GM21619 (cell line): Measurements from ENCODE around the gene POLR3C.
"Not testable (repeated sequence)": the region's sequence is repeated elsewhere in the genome, so short reads cannot be mapped to it uniquely, and the experiment has no call there.

ENCODE experiments used
- ATAC-seq: cut with Tn5 transposase; IDR thresholded peaks from one replicate; pipeline ENCODE4 v1.9.1; 2021; ENCODE audit not compliant: unreplicated experiment

POLR3C gene

DNA sequence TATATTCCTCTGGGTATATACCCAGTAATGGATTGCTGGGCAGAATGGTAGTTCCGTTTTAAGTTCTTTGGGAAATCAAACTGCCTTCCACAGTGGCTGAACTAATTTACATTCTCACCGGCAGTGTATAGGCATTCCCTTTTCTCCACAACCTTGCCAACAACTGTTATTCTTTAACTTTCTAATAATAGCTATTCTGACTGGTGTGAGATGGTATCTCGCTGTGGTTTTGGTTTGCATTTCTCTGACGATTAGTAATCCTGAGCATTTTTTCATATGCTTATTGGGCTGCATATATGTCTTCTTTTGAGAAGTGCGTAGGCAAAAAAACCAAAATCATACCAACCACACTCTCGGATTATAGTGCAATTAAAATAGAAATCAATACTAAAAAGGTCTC lies 5.9 kb upstream of the POLR3C start:
- ATAC-seq: not testable (repeated sequence)

DNA sequence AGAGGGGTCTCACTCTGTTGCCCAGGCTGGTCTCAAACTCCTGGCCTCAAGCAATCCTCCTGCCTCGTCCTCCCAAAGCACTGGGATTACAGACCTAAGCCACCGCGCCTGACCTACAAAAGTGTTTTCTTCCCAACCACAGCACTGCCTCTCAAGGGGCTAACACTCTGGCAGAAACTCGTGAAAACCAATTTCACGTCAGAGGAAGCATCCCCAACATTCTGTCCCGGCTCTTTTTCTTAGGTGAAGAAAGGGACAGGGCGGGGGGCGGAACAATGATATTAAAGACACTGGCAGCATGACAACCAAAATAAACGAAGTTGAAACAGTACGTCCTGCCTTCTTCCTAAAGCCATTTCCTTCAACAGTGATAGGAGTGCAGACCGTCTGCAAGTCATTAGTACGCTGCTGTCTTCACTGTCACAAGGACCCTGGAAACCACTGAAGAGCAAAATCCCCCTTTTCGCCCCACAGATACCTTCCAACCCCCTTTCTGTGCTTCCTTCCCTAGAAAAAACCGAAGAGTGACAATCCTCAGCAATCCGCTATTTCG lies 1.1 kb upstream of the POLR3C start:
- not testable (repeated sequence) for ATAC-seq

DNA sequence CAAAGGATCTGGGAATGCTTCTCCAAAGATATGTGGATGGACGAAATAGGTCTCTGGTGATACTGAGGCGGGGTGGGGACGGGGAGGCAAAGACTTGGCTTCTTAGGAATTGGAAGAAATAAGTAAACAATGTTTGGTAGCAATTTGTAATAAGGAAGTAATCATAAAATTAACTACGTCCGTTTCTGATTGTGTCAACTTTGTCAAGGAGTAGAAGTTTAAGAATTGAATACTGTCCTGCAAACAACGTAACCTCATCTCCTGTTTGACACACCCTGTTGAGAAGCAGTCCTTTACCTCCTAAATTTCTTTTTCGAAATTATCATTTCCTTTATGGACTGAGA lies 471 bp downstream of the POLR3C start:
- ATAC-seq: no peak

DNA sequence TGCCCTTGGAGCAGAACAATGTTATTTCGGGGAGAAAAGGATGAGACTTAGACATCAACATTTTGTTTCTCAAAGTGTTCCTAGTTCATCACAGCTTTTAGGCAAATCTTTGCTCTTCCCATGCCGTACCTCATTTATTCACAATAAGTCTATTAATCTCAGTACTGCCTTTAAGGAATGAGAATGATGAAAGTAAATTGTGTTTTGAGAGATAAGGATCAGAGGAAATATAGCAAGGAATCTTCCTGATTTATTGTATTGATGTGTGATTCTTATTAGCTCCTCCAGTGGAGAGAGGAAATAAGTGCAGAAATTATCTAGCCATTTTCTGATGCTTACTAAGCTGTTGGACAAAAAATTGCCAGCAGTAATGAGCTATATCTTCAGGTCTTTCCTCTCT lies 2.0 kb downstream of the POLR3C start:
- ATAC-seq: no peak

DNA sequence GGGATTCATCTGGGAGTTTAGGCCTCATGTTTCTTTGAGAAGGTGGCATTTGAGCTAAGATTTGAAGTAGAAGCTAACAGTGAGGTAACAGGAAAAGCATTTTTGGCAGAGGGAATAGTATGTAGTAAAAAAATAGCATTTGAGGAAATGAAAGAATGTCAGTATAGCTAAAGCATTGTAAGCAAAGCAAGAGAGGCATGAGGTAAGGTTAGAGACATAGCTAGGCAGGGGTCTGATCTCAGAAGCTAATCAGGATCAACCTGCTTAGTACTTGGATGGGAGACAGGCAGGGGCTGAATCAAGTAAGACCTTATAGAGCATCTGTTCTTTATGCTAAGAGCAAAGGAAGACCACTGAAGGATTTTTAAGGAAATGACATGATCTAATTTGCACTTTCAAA lies 4.0 kb downstream of the POLR3C start:
- no peak for ATAC-seq

DNA sequence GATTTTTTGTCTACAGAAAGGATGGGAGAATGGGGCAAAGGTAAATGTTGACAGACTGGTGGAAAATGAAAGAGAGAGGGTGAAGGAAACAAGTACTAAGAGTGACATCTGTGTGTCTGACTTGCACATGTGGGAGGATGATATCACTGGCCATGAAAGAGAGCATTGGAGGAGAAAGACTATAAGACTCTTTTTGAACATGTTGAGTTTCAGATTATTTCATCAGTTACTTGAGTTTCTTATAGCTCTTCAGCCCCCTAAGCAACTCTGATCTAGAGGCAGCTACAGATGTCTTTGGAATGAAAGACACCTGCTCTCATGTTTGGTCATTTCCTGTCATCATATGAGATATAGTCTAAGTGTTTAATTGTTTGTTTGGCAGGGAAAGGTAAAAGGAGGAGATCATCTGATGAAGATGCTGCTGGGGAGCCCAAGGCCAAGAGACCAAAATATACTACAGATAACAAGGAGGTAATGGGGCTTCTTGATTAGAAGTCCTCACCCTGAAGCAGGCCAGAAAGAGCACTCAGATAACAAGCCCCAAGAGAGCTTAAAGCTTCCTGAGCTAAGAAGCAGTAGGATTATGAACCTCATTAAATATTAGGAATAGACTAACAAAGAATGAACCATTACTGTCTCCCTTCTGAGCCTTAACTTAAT lies 4.5 kb downstream of the POLR3C start:
- ATAC-seq: no peak

DNA sequence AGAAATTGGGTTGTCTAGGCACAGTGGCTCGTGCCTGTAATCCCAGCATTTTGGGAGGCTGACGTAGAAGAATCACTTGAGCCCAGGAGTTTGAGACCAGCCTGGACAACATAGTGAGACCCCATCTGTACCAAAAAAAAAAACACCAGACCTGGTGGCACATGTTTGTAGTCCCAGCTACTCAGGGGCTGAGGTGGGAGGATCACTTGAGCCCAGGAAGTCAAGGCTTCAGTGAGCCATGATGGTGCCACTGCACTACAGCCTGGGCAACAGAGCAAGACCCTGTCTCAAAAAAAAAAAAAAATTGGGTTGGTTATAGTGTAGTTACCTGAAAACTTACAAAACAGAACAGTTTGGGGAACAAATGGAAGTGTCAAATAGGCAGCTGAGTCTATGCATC lies 6.8 kb downstream of the POLR3C start:
- ATAC-seq: not testable (repeated sequence)

DNA sequence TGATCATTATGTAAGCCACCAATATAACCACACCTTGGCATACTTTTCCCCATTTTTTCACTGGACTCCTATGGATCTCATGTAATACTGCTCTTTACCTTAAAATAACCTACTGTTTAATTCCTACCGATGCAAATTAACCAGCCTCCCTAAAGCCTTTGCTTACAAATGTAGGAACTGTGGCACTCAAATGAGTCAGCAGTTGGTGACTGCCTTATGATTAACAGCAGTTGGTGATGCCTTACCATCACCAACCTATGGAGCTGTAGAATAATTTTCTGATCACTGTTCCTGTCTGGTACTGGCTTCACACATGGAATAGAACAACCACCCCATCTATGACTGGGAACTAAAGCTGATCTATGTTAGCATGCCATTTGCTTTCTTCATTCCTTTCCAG lies 13.7 kb downstream of the POLR3C start:
- ATAC-seq: no peak

DNA sequence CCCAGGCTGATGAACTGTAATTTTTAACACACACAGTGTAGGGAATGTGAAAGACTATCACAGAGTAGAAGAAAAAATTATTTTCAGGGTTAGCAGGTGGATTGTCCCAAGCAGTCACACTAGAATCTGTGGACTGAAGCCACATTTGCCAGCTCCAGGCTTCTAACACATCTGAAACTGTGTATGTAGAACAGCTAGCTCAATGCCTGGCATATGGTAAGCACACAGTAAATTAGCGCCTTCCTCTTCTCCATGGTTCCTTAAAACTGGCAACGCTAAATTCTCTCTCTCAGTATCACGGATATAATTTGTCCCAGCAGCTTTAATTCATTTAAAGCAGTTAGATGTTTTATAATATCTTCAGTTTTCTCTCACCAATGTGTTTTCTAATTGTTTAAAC lies 19.0 kb downstream of the POLR3C start:
- no peak for ATAC-seq

DNA sequence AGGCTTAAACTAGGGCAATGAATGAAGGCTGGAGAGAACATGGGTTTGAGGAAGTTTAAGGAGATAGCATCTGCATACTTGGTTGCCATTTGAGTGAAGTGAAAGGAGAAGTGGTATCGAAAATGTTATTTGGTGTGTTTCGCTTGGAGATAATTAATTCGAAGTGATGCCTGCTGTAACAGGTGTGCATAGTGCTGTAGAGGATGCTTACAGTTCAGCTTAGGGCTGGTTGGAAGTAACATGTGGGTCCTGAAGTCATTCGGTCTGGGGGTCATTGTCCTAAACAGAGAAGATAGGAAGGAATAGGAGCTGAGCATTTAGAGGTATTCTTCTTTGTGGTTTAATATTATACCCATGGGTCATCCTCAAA lies 21.1 kb downstream of the POLR3C start:
- peak; percentile 73 for ATAC-seq

DNA sequence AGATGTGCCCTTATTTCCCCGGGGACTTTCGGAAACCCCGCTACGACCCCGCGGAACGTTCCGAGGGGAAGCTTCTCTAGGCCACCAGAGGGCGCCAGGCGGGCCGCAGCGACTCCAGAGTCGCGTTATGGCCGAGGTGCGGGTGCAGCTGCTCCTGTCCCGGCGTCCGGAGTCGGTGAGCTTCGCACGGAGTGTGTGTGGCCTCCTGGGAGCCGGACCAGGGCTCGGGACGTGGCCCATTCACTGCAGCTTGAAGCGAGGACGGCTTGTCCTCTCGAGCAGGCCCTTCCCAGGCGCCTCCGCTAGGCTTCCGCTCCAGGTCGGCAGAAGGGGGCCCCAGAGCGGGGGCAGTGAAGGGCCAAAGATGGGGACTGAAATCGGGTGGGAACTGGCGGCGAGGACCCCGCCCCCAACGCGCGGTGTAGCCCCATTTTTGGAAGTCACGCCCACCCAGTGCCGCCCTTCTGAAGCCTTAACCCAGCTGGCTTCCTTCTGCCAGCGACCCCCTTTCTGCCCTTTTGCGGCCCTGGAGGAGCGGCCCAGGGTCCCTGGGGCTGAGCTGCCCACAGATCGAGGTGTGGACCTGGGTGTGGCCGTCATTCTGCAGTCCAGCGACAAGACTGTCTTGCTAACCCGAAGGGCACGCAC lies 21.6 kb downstream of the POLR3C start, which contains the start of gene NUDT17:
TSS of gene NUDT17 (plus strand) at position 117 of the 648 bp plus-strand sequence. CDS start at position 128, 11 bp downstream.
- peak; percentile 50 for ATAC-seq

DNA sequence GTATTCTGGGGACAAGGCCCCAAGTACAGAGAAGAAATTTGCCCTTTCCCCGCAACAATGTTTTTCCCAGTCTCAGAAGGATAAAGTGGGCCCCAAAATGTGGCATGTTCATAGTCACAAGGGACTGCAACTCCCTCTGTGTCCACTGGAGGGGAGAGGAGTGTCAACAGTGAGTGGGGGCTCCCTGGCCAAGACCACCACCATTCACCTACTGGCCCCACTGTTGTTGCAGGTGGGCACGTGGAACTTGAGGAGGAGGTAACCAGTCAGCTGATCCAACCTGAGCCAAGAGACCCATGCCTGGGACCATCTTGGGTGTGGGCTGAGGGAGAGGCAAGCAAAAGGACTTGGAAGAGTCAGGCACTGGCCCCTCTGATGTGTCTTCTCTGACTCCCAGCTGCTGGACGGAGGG lies 22.2 kb downstream of the POLR3C start:
- ATAC-seq: no peak

DNA sequence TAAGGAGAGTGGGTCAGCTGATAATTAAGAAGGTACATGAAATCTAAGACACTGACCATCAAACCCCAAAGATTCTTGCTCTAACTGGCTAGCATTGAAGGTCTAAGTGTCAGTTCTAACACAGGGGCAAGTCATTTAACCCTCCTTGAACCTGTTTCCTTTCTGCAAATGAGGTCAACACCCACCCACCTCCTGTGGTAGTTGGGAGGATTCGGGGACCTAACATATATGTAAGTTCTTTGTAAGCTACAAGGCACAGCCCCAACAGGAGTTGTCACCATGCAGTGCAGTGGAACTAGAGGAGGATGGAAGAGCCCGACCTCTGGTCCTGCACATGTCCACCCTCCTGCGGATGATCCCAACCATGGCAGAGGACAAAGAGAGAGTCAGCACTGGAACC lies 23.8 kb downstream of the POLR3C start:
- ATAC-seq: no peak

DNA sequence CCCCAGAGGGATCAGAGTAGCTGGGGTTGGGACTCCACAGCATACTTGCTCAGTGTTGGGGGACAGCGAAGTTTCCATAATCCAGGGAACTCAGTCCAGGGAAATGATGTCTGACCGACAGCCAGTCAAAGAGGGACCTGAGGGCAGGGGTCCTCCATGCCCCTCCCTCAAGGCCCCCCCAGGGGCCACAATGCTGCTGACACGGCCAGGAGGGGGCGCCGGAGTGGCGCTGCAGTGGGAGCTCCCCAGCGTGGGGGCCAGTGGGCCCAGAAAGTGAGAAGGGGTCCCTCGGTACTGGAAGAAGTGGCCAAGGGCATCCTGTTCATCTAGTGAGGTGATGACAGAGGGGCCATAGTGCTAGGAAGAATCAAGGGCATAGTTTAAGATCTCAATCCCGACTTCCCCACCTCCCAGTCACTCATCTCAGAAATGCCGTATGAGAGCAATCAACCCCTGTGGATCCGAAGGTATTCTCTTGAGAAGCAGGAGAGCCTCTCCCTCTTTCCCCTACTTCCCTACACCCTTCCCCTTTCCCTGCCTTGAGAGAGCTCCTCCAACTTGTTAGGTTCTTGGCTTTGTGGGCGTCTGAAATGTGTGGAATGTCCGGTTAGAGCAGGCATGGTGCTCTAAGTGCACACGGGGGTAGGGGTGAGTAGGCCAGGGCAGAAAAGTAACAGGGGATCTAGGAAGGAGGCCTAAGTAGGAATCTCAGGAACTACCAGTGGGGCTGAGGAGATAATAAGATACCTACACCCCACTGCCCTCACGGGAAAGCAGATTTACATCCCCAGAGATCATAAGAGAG lies 25.6 kb downstream of the POLR3C start:
- no peak for ATAC-seq

DNA sequence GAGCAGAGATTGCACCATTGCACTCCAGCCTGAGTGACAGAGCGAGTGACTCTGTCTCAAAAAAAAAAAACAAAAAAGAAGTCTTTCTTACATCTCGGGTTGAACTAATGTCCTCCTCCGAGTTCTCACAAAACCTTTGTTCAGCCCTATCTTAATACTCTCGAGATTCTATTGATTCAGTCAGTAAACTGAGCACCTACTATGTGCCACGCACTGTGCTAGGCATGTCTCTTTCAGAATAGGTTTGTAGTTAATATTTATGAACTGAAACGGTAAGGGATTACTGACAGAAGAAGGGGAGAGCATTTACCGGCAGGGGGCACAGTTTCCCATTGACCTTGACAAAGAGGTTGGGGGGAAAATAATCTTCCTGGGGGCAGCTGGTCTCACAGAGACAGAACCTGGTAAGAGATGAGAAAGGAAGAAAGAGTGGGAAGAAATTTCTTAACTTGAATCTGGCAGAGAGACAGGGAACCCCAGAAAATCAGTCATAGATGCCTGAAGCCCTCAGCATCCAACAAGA lies 31.5 kb downstream of the POLR3C start:
- no peak for ATAC-seq

DNA sequence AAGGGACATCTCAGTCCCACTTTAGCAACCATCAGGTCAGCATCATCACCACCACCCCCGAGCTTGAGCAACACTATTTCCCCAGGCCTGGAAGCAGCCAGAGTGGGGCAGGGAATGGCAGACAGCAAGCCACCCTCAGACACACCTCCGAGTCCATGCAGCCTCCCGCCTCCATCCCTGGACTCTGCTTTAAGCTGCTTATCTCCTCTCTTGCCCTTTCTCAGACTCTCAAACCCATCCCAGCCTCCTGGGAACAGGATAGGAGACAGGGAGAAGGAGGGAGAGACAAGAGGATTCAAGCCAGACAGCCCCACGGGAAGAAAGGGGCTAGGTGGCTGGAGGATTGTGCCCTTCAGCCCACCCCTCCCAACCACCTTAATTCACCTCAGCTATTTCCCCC lies 33.2 kb downstream of the POLR3C start:
- no peak for ATAC-seq

DNA sequence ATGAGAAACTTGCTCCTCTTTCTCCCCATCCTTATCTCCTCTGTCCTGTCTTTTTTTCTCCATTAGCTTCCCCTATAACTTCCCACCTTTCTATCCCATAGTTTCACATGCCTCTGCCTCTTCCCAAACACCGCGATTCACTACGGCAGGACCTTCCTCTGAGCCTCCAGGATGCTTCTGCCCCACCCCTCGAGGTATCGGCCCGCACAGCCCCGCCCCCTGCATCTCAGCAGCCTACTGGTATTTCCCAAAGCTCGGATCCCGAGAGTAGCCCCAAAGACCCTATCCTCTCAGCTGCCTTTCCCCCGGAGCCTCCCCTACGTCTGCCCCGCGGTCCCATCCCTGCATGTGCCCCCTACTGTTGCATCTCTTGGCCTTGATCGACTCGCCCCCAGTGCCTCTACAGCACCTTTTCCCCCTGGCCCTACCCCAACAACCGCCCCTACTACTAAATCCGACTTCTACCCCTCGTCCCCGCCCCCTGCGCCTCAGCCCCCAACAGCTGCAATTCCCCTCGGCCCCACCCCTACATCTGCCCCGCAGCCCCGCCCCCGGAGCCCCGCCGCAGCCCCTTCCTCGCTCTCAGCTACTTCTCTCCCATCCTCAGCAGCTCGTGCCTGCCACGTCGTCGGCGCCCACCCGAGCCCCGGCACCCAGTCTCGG lies 34.4 kb downstream of the POLR3C start:
- ATAC-seq: peak; percentile 22

DNA sequence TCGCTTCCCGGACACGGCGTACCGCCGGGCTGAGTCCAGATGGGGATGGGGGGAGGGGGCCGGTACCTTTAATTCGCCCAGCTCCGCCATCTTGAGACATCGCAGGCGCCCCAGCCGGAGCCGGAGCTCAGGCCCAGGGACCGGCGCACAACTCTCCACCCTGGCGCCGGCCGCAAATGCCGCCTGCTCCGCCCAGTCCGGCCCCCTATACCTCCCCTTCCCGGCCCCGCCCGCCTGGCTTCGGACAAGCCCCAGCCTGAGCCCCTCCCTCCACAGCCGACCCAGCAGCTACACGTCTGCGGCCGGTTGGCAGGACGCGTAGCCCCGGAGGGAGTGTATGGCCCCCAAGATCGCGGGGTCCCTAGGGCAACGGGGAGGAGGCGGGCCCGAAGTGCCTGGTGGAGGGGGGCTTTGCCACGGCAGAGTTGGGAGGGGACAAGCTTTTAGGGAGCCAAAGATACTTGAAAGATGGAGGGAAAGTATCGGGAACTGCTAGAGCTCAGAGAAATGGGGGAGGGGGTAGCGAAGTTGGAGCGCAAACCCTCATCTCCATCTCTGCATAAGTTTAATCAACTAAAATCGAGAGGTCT lies 35.0 kb downstream of the POLR3C start, which contains the start of gene PIAS3:
TSS of gene PIAS3 (minus strand) at position 181 of the 590 bp plus-strand sequence. CDS start at position 90, 91 bp downstream.
- ATAC-seq: peak; percentile 84

DNA sequence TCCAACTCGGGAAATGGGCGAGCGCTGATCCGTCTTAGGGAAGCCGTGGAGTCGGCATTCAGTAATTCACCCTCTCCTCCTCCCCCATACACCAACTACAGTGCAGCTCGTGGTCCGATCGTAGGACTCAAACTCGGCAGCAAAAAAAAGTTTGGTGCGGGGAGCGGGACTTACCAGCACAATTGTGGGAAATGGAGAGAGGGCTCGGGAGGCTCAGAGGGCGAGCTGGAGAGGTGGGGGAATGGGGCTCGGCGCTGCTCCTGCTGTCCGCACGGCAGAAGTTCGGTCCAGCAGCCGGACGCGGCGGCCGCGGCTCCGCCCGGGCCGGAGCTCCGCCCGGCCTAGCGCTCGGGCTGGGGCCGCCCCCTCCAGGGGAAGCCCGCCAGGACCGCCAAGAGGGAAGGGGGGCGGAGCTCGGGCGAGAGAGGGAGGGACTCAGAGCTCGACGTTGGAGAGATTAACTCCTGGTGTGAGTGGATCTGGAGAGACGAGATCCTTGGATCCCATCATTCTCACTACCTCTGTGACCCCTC lies 35.6 kb downstream of the POLR3C start:
- ATAC-seq: peak; percentile 75

DNA sequence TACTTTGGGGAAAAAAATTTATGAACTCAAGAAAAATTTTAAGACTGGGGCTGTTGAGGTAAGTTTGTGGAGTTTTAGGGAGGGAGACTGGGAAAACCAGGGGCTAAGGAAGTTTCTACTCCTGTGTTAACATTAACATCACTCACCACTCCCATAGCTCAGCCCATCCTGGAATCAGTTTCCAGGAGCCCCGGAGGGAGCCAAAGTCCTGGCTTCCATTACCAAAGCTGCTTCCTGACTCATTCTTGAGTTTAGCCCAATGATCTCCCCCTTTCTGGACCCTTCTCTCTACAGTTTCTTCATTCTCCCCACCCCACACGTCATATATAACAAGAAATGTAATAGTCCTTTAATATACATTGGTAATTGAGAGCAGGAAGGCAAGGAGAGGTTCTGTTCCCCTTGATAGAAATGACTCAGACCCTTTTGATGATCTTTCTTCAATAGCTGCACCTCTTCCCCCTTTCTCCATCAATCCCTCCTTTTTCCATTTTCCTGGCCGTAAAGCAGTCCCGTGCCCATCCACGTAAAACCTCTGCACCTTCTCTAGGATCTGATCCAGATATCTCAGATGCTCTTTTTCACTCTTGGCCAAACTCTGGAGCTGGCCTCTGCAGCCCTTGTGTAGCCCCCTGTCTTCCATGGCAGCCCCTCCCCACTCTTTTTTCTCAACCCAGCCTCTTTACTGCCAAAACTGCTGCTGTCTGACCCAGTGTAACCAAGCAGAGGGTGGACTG lies 39.5 kb downstream of the POLR3C start:
- no peak for ATAC-seq
